K562 (cell line): ENCODE data around the gene ID1. TPM values are rescaled to one million over a fixed set of nuclear protein-coding genes. Genes with fewer than 3 reads are reported as not detected.

ENCODE experiments used
- ARID3A ChIP-seq: IDR thresholded peaks from 2 replicates; pipeline ENCODE4 v1.6.1; 2012; ENCODE audit warnings: low read depth, low read length, improper control_type of control experiment, borderline replicate concordance
- ATF6 ChIP-seq: sonication (generic); formaldehyde crosslinking; IDR thresholded peaks from 2 replicates; pipeline ENCODE4 v1.4.0; 2020; ENCODE audit warnings: mild to moderate bottlenecking, missing genetic modification reagents
- CC2D1A ChIP-seq: fragments of 450-650 bp; IDR thresholded peaks from 2 replicates; pipeline ENCODE4 v1.6.1; 2017; ENCODE audit warnings: mild to moderate bottlenecking
- CCNT2 ChIP-seq: IDR thresholded peaks from 2 replicates; pipeline ENCODE4 v1.6.1; 2011; ENCODE audit warnings: borderline replicate concordance, low read depth, mild to moderate bottlenecking, moderate library complexity, mixed read lengths, low read length; ENCODE audit not compliant: insufficient read length; ENCODE audit errors: extremely low read depth
- DACH1 ChIP-seq: fragments of 450-650 bp; IDR thresholded peaks from 2 replicates; pipeline ENCODE4 v1.6.1; 2018; ENCODE audit not compliant: partially characterized antibody
- MNT ChIP-seq, 2 experiments: fragments of 450-650 bp; conservative IDR thresholded peaks; 2 replicates each; pipeline ENCODE4 v1.6.1; 2017; ENCODE audit warnings: mild to moderate bottlenecking in 2 of 2, moderate library complexity in 2 of 2
- NCOA6 ChIP-seq: fragments of 450-650 bp; IDR thresholded peaks from 2 replicates; pipeline ENCODE4 v1.6.1; 2017; ENCODE audit warnings: mild to moderate bottlenecking
- PHB2 ChIP-seq: fragments of 450-650 bp; IDR thresholded peaks from 2 replicates; pipeline ENCODE4 v1.6.1; 2017; ENCODE audit warnings: low read depth
- PPARD ChIP-seq: fragments of 250-450 bp; sonication (Bioruptor Pico); IDR thresholded peaks from 2 replicates; pipeline ENCODE4 v1.8.0; 2022; ENCODE audit warnings: inconsistent platforms, mild to moderate bottlenecking, moderate library complexity
- STAT5B ChIP-seq: fragments of 250-450 bp; sonication (Bioruptor Pico); IDR thresholded peaks from 2 replicates; pipeline ENCODE4 v1.8.0; 2021; ENCODE audit warnings: mild to moderate bottlenecking, inconsistent platforms
- TAF15 ChIP-seq: fragments of 200-400 bp; formaldehyde crosslinking; IDR thresholded peaks from 2 replicates; pipeline ENCODE4 v1.6.1; 2017; ENCODE audit warnings: mild to moderate bottlenecking, low read depth, low read length, moderate library complexity
- USF1 ChIP-seq: sonication (generic); formaldehyde crosslinking; IDR thresholded peaks from 2 replicates; pipeline ENCODE4 v1.9.0; 2022; ENCODE audit warnings: mild to moderate bottlenecking, missing genetic modification reagents
- ZKSCAN1 ChIP-seq: fragments of 150-350 bp; IDR thresholded peaks from 2 replicates; pipeline ENCODE4 v1.6.1; 2016; ENCODE audit warnings: low read depth, low read length
- ZNF217 ChIP-seq: sonication (generic); formaldehyde crosslinking; IDR thresholded peaks from 2 replicates; pipeline ENCODE4 v1.8.0; 2022; ENCODE audit warnings: mild to moderate bottlenecking, missing genetic modification reagents
- polyA plus RNA-seq, 8 experiments: library from polyadenylated mRNA; depleted of rRNA in 4 of 8; stranded (reverse) in 5 of 8; unstranded in 3 of 8; fragments of >200 nt; fragmentation: Nextera tagmentation in 2 of 8; fragmentation: Illumina TruSeq in 1 of 8; extraction: Ambion mirVana in 2 of 8; extraction: Trizol in 1 of 8; gene quantifications; 2 replicates each; pipeline versions ENCODE4 v1.2.1 to v1.2.3, GENCODE V29; 2011 to 2014; ENCODE audit warnings: inconsistent platforms in 1 of 8, missing spikeins in 1 of 8
- total RNA-seq, 7 experiments: library from RNA; depleted of rRNA in 6 of 7; stranded (reverse); fragments of >200 nt in 6 of 7; fragmentation: Illumina TruSeq in 2 of 7; extraction: Trizol in 2 of 7; gene quantifications; 2 replicates each; pipeline versions ENCODE4 v1.2.1 to v1.2.3, GENCODE V29; 2011 to 2021; ENCODE audit warnings: low replicate concordance in 1 of 7
- TF ChIP-seq, protein P1 (sequence below): conservative IDR thresholded peaks from 2 replicates; pipeline ENCODE4 v1.6.1; 2011; ENCODE audit warnings: low read depth, mild to moderate bottlenecking, low read length; ENCODE audit not compliant: control insufficient read depth
- TF ChIP-seq, protein P2 (sequence below): sonication (generic); formaldehyde crosslinking; IDR thresholded peaks from 2 replicates; pipeline ENCODE4 v1.8.1; 2022; ENCODE audit warnings: missing genetic modification reagents

ID1 gene
- total and polyA plus RNA-seq, 9 of the 15 experiments (the other 6 are each of a cell fraction or from before 2014, with no cell fraction given): 1.4 to 358 (median 65.0) TPM

GRCh38 chr20:31605031-31605901 lies at the start of gene ID1 (continued):
- TF ChIP-seq, protein P1, sequence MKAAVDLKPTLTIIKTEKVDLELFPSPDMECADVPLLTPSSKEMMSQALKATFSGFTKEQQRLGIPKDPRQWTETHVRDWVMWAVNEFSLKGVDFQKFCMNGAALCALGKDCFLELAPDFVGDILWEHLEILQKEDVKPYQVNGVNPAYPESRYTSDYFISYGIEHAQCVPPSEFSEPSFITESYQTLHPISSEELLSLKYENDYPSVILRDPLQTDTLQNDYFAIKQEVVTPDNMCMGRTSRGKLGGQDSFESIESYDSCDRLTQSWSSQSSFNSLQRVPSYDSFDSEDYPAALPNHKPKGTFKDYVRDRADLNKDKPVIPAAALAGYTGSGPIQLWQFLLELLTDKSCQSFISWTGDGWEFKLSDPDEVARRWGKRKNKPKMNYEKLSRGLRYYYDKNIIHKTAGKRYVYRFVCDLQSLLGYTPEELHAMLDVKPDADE: no peak; the same call in 1 of the 2 replicates
- TF ChIP-seq ATF6: 0 out of 2 replicates have a peak, but pooled peaks have one; percentile 22
- peak; percentile 87 for TF ChIP-seq CCNT2
- no peak for TF ChIP-seq DACH1
- TF ChIP-seq ZKSCAN1: no peak; the same call in 1 of the 2 replicates
- no peak for TF ChIP-seq NCOA6
- TF ChIP-seq, protein P2, sequence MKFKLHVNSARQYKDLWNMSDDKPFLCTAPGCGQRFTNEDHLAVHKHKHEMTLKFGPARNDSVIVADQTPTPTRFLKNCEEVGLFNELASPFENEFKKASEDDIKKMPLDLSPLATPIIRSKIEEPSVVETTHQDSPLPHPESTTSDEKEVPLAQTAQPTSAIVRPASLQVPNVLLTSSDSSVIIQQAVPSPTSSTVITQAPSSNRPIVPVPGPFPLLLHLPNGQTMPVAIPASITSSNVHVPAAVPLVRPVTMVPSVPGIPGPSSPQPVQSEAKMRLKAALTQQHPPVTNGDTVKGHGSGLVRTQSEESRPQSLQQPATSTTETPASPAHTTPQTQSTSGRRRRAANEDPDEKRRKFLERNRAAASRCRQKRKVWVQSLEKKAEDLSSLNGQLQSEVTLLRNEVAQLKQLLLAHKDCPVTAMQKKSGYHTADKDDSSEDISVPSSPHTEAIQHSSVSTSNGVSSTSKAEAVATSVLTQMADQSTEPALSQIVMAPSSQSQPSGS (CRISPR knock-in tag): no peak
- no peak for TF ChIP-seq STAT5B (CRISPR knock-in tag)
- no peak for TF ChIP-seq PHB2
- TF ChIP-seq CC2D1A: no peak
- no peak for TF ChIP-seq PPARD
- TF ChIP-seq USF1 (CRISPR knock-in tag): peak; percentile 54; the same call in 1 of the 2 replicates
- 0 out of 2 replicates have a peak, but pooled peaks have one; percentile 38 for TF ChIP-seq ARID3A
- no peak for TF ChIP-seq ZNF217 (CRISPR knock-in tag)
- peak; percentile 94 to 96 for TF ChIP-seq MNT (conservative IDR thresholded peaks at IDR 0.05)
- no peak for TF ChIP-seq TAF15
